Measurements from ENCODE around the gene TNFRSF8. TPM values are rescaled to one million over a fixed set of nuclear protein-coding genes. Genes with fewer than 3 reads are reported as not detected.

Gene TNFRSF8
- total RNA-seq, 1 experiment from 2014 or later = 2.9 TPM

GRCh38 chr1:12104417-12104816 is 41.3 kb downstream of the TNFRSF8 start:
- no peak overlapping the region for H3K23ac ChIP-seq (ENCODE audit: insufficient read length, low read depth, low read length)
- TF ChIP-seq CTCF (conservative IDR thresholded peaks at IDR 0.05) = no peak
- no peaks in the 10 kb centered on the region; the same call in 1 of the 2 replicates for H3K79me2 ChIP-seq (ENCODE audit: insufficient read depth, low read length)
- H4K8ac ChIP-seq (replicated peaks; ENCODE audit: insufficient read length, low read depth, low read length) = no peak overlapping the region
- Mint-ChIP-seq H3K4me1 (no peaks in the 10 kb centered on the region; a peak in 2 of 4 replicates), H3K27me3 (ENCODE audit: low read depth) (no peaks in the 10 kb centered on the region; the same call in 1 of the 2 replicates), H3K27ac (peak overlapping the region in 1 of 3 experiments; percentile 82; a peak in 1 of 7 replicates), H3K36me3 (ENCODE audit: insufficient read depth in 1 of 3, low read depth in 3 of 3) (peaks cover 0 to 6% (median 2%) of the 10 kb centered on the region in 3 experiments; a peak in 2 of 7 replicates), H3K9me3 (no peaks in the 10 kb centered on the region), H3K4me3 (no peak overlapping the region)
- H2BK15ac ChIP-seq (ENCODE audit: low read depth, low read length) = peak overlapping the region; percentile 71; the same call in 1 of the 2 replicates
- no peak overlapping the region for H3K9ac ChIP-seq (ENCODE audit: extremely low read depth, insufficient read length, low read length)
- H3K4me1 ChIP-seq (ENCODE audit: insufficient read depth, low read length) = no peaks in the 10 kb centered on the region
- WGBS (ENCODE audit: extremely low coverage, insufficient read length, low lambda C conversion rate) = no CpG with 5 or more reads among the region's 13 CpGs
- no peak overlapping the region for H4K91ac ChIP-seq (ENCODE audit: insufficient read length, low read depth, low read length)
- no peak overlapping the region for H3K18ac ChIP-seq (ENCODE audit: insufficient read length, low read depth, low read length)
- H3K4ac ChIP-seq (ENCODE audit: low read depth, low read length) = no peak overlapping the region
- H3K27me3 ChIP-seq (ENCODE audit: insufficient read depth, low read length) = no peaks in the 10 kb centered on the region
- no peak overlapping the region for H2AFZ ChIP-seq (ENCODE audit: low read length)
- no peaks in the 10 kb centered on the region for H4K20me1 ChIP-seq (ENCODE audit: control insufficient read depth, insufficient read depth, insufficient read length)
- no peak overlapping the region for H3K27ac ChIP-seq (ENCODE audit: insufficient read length, low read depth, low read length)
- no peak overlapping the region for H2BK20ac ChIP-seq (ENCODE audit: low read depth, low read length, poor library complexity, severe bottlenecking)
- no peak overlapping the region for H2BK12ac ChIP-seq (ENCODE audit: insufficient read length, low read depth, low read length)
- no peaks in the 10 kb centered on the region for H3K79me1 ChIP-seq (ENCODE audit: insufficient read depth, low read depth, low read length, poor library complexity, severe bottlenecking)
- no peak overlapping the region for H3T11ph ChIP-seq (ENCODE audit: low read length)
- H3K9me3 ChIP-seq (ENCODE audit: control insufficient read depth, low read depth, low read length) = no peaks in the 10 kb centered on the region
- H3K23me2 ChIP-seq (ENCODE audit: insufficient read length, low read depth, low read length, poor library complexity, severe bottlenecking) = no peaks in the 10 kb centered on the region
- H3K4me2 ChIP-seq (ENCODE audit: insufficient read depth, insufficient read length, low read length) = no peak overlapping the region
- no peak for DNase-seq
- H4K5ac ChIP-seq (ENCODE audit: insufficient read length, low read depth, low read length) = no peak overlapping the region
- H2BK5ac ChIP-seq (ENCODE audit: insufficient read length, low read length) = no peak overlapping the region
- no peak overlapping the region for H2AK5ac ChIP-seq (ENCODE audit: insufficient read length, low read length)
- no peak overlapping the region for H3K14ac ChIP-seq (ENCODE audit: insufficient read depth, low read length)
- H2BK120ac ChIP-seq (ENCODE audit: low read depth, low read length, poor library complexity, severe bottlenecking) = no peak overlapping the region
- no peak overlapping the region for H3K56ac ChIP-seq (ENCODE audit: insufficient read length, low read depth, low read length)
